NCI-H1417 treated with DMSO at 0.1 percent for 48 hours (cell line): ENCODE results near the gene MT1F.

Experiments used
- DNase-seq: peaks from one replicate; lab custom pipeline; 2025; lab: John Stamatoyannopoulos, UW

MT1F gene

GRCh38 chr16:56700195-56700594, 42.4 kb downstream of the MT1F start:
- DNase-seq: no peak

GRCh38 chr16:56700631-56701030, 42.9 kb downstream of the MT1F start:
- DNase-seq: no peak

GRCh38 chr16:56701534-56701933, 43.8 kb downstream of the MT1F start:
- DNase-seq: no peak

GRCh38 chr16:56702836-56703235, 45.1 kb downstream of the MT1F start:
- DNase-seq: no peak
